HepG2 (cell line): Measurements from ENCODE around the gene COA3. TPM values are rescaled to one million over a fixed set of nuclear protein-coding genes. Genes with fewer than 3 reads are reported as not detected.

Source experiments
- CEBPG ChIP-seq: IDR thresholded peaks from 2 replicates; pipeline ENCODE4 v1.6.1; 2016
- FOXA3 ChIP-seq: IDR thresholded peaks from 2 replicates; pipeline ENCODE4 v1.6.1; 2016; ENCODE audit warnings: missing genetic modification reagents, missing compliant biosample characterization
- PAXIP1 ChIP-seq: sonication (generic); formaldehyde crosslinking; conservative IDR thresholded peaks from 2 replicates; pipeline ENCODE4 v1.4.0; 2020; ENCODE audit warnings: mild to moderate bottlenecking, missing genetic modification reagents, moderate library complexity
- PLRG1 ChIP-seq: fragments of 450-650 bp; conservative IDR thresholded peaks from 2 replicates; pipeline ENCODE4 v1.6.1; 2016
- PRPF4 ChIP-seq: fragments of 200-400 bp; formaldehyde crosslinking; IDR thresholded peaks from 2 replicates; pipeline ENCODE4 v1.6.1; 2016; ENCODE audit warnings: low read length, low read depth; ENCODE audit not compliant: poor library complexity, severe bottlenecking
- SRY ChIP-seq: sonication (generic); formaldehyde crosslinking; IDR thresholded peaks from 2 replicates; pipeline ENCODE4 v1.8.0; 2022; ENCODE audit warnings: mild to moderate bottlenecking, missing genetic modification reagents
- TOE1 ChIP-seq: sonication (generic); formaldehyde crosslinking; IDR thresholded peaks from 2 replicates; pipeline ENCODE4 v1.4.0; 2020; ENCODE audit warnings: mild to moderate bottlenecking, missing genetic modification reagents
- ZBTB37 ChIP-seq: sonication (generic); formaldehyde crosslinking; IDR thresholded peaks from 2 replicates; pipeline ENCODE4 v1.4.0; 2020; ENCODE audit warnings: mild to moderate bottlenecking, missing genetic modification reagents
- ZNF263 ChIP-seq: sonication (generic); formaldehyde crosslinking; IDR thresholded peaks from 2 replicates; pipeline ENCODE4 v1.4.0; 2020; ENCODE audit warnings: missing genetic modification reagents
- ZNF274 ChIP-seq: sonication (generic); formaldehyde crosslinking; IDR thresholded peaks from 2 replicates; pipeline ENCODE4 v1.5.1; 2020; ENCODE audit warnings: mild to moderate bottlenecking, missing genetic modification reagents
- ZNF292 ChIP-seq: sonication (generic); formaldehyde crosslinking; IDR thresholded peaks from 2 replicates; pipeline ENCODE4 v1.8.1; 2022; ENCODE audit warnings: mild to moderate bottlenecking, low read depth, missing genetic modification reagents, borderline replicate concordance
- ZNF350 ChIP-seq: sonication (generic); formaldehyde crosslinking; IDR thresholded peaks from 2 replicates; pipeline ENCODE4 v1.4.0; 2020; ENCODE audit warnings: mild to moderate bottlenecking, low read depth, missing genetic modification reagents, borderline replicate concordance
- ZNF484 ChIP-seq: sonication (generic); formaldehyde crosslinking; IDR thresholded peaks from 2 replicates; pipeline ENCODE4 v1.5.1; 2020; ENCODE audit warnings: mild to moderate bottlenecking, low read depth, missing genetic modification reagents, borderline replicate concordance
- ZNF549 ChIP-seq: sonication (generic); formaldehyde crosslinking; IDR thresholded peaks from 2 replicates; pipeline ENCODE4 v1.5.0; 2020; ENCODE audit warnings: missing genetic modification reagents
- ZNF883 ChIP-seq: sonication (generic); formaldehyde crosslinking; IDR thresholded peaks from 2 replicates; pipeline ENCODE4 v1.5.1; 2020; ENCODE audit warnings: mild to moderate bottlenecking, missing genetic modification reagents; ENCODE audit errors: not compliant biosample characterization
- ZSCAN9 ChIP-seq: IDR thresholded peaks from 2 replicates; pipeline ENCODE4 v1.6.1; 2016; ENCODE audit warnings: borderline replicate concordance
- polyA plus RNA-seq, 8 experiments: library from polyadenylated mRNA; depleted of rRNA in 3 of 8; stranded (reverse) in 7 of 8; unstranded in 1 of 8; fragments of >200 nt; fragmentation: Illumina TruSeq in 4 of 8; extraction: Trizol in 4 of 8; gene quantifications; 2 replicates each; pipeline versions ENCODE4 v1.2.1 to v1.2.3, GENCODE V29; 2011 to 2016; ENCODE audit warnings: low read depth in 4 of 8, missing spikeins in 1 of 8, mixed read lengths in 1 of 8; ENCODE audit not compliant: insufficient read depth in 1 of 8
- total RNA-seq, 5 experiments: library from RNA; depleted of rRNA; stranded (reverse); fragments of >200 nt; fragmentation: Illumina TruSeq; extraction: Trizol; gene quantifications; 2 replicates each; pipeline ENCODE4 v1.2.3, GENCODE V29; 2016; ENCODE audit warnings: low read depth in 1 of 5
- TF ChIP-seq, protein P1 (sequence below): sonication (generic); formaldehyde crosslinking; IDR thresholded peaks from 2 replicates; pipeline ENCODE4 v1.8.1; 2023; ENCODE audit warnings: mild to moderate bottlenecking, moderate library complexity, missing genetic modification reagents
- TF ChIP-seq, protein P2 (sequence below): sonication (generic); formaldehyde crosslinking; IDR thresholded peaks from 2 replicates; pipeline ENCODE4 v1.4.0; 2020; ENCODE audit warnings: missing genetic modification reagents, borderline replicate concordance
- TF ChIP-seq, protein P3 (sequence below): sonication (generic); formaldehyde crosslinking; IDR thresholded peaks from 2 replicates; pipeline ENCODE4 v1.4.0; 2020; ENCODE audit warnings: missing genetic modification reagents; ENCODE audit errors: not compliant biosample characterization

The COA3 gene
- total and polyA plus RNA-seq, 2 of the 13 experiments (the other 11 are each of a cell fraction or from before 2014, with no cell fraction given): 133 to 202 TPM

DNA sequence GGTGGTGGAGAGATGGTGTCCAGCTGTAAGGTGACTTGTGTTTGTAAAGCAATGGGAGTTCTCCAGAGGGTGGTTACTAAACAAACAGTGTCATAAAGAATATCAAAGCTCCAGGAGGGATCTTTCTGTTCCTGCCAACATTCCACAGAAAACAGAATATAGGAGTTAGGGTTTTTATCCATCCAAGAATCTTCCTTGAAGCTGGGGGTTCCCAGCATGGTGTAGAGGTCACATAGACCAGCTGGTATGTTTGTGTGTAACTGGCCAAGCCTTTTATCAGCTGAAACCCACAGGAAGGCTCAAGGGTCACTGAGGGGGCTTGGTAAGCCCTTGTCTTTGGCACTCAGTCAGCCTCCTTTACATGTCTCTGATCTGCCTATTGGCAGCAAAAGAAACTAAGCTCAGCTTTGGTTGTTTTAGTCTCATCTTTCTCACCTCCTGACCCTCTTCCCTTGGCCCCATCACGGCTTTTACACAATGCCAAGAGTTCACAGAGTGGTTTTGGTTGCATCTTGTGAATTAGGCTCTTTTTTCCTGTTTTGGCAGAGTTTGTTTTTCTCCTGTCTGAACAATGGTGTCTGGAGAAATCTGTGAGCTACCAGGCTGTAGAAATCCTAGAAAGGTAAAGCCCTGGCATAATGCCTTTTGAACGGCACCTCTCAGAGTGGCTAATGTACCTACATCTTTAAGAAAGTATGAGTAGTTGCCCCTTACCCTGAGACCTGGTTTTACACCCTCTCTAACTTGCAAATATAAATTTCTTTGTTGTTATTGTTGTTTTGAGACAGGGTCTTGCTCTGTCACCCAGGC lies 4.8 kb upstream of the COA3 start (continued):
- TF ChIP-seq ZBTB37 (CRISPR knock-in tag) (peak; percentile 92), ZNF350 (CRISPR knock-in tag) (0 out of 2 replicates have a peak, but pooled peaks have one; percentile 20), TOE1 (CRISPR knock-in tag) (no peak), FOXA3 (CRISPR knock-in tag) (peak; percentile 45), PLRG1 (no peak), ZNF549 (CRISPR knock-in tag) (no peak), ZNF883 (CRISPR knock-in tag) (no peak), ZNF292 (CRISPR knock-in tag) (0 out of 2 replicates have a peak, but pooled peaks have one; percentile 61), PRPF4 (no peak), CEBPG (no peak), ZNF484 (CRISPR knock-in tag) (no peak), SRY (CRISPR knock-in tag) (no peak), PAXIP1 (CRISPR knock-in tag) (peak; percentile 87), ZSCAN9 (CRISPR knock-in tag) (no peak), ZNF263 (CRISPR knock-in tag) (no peak), ZNF274 (no peak)
- TF ChIP-seq, protein P1, sequence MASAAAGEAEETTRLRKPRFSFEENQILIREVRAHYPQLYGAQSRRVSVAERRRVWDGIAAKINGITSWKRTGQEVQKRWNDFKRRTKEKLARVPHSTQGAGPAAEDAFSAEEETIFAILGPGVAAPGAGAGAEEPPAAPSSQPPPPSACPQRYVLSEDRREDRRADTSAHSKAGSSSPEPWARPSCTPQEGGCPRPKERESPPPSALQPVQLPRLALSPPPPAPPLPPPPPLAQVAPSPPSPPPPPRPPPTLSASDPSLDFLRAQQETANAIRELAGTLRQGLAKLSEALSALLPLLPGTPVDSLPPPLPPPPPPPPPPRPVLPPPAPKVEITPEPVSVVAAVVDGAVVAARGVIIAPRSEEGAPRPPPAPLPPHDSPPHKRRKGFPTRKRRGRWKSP: no peak
- TF ChIP-seq, protein P2, sequence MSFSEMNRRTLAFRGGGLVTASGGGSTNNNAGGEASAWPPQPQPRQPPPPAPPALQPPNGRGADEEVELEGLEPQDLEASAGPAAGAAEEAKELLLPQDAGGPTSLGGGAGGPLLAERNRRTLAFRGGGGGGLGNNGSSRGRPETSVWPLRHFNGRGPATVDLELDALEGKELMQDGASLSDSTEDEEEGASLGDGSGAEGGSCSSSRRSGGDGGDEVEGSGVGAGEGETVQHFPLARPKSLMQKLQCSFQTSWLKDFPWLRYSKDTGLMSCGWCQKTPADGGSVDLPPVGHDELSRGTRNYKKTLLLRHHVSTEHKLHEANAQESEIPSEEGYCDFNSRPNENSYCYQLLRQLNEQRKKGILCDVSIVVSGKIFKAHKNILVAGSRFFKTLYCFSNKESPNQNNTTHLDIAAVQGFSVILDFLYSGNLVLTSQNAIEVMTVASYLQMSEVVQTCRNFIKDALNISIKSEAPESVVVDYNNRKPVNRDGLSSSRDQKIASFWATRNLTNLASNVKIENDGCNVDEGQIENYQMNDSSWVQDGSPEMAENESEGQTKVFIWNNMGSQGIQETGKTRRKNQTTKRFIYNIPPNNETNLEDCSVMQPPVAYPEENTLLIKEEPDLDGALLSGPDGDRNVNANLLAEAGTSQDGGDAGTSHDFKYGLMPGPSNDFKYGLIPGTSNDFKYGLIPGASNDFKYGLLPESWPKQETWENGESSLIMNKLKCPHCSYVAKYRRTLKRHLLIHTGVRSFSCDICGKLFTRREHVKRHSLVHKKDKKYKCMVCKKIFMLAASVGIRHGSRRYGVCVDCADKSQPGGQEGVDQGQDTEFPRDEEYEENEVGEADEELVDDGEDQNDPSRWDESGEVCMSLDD (CRISPR knock-in tag): 0 out of 2 replicates have a peak, but pooled peaks have one; percentile 21
- TF ChIP-seq, protein P3, sequence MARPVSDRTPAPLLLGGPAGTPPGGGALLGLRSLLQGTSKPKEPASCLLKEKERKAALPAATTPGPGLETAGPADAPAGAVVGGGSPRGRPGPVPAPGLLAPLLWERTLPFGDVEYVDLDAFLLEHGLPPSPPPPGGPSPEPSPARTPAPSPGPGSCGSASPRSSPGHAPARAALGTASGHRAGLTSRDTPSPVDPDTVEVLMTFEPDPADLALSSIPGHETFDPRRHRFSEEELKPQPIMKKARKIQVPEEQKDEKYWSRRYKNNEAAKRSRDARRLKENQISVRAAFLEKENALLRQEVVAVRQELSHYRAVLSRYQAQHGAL (CRISPR knock-in tag): no peak
